ELR (cell line): ENCODE measurements around the gene PTPRN2.

Experiments used
- DNase-seq: peaks from one replicate; pipeline ENCODE4 v3.0.0-alpha.2; 2015; ENCODE audit warnings: low read depth

The PTPRN2 gene

DNA sequence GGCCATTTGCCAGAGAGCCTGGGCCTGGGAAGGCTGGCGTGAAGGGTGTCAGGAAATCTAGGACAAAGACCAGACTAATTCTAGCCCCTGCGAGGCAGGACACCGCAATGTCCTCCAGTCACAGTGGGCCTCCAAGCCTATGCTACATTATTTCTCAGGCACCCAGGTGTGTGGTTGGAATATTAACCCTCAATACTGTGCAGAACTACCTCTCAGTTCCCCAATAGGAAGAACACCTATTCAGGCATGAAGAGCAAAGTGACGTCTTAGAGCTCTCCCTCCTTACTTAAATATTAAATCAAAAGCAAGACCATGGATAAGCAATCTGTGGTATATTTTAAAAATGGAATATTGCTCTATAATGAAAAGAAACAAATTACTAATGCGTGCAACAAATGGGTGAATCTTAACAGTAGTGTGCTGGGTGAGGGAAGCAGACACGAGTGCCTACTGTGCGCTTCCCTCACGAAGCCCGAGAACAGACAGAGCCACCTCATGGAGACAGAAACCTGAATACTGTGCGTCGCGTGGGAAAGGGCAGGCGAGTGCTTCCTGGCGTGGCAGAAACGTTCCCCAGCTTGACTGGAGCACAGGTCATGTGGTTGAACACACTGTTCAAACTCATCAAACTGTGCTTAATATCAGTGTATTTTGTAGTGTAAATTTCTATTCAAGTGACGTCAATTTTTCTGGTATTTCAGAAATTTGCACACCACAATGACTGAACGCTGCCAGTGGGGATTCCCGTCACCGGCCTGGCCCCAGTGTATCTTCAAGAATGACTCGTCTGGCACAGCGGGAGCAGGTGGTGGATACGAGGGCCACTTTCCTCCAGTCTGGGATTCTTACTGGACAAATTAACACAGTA lies 15.5 kb upstream of the PTPRN2 start:
- DNase-seq, result peak; percentile 20

DNA sequence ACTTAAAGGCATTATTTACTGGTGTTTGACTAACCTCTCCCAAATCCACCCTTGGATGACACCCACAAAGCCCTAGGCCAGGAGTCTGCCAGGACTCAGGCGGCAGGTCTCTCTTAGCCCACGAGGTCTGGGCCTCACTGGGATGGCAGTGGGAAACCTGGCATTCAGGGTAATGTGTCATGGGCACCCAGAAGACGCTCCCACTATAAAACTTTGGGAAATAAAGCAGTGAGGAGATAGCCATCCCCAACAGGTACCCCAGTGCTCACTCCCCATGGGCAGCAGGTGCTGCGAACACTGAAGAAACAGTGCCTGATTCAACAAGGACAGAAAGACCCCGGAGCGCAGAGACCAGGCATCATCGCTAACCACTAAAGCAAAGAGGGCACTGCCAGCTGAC lies 14.4 kb upstream of the PTPRN2 start:
- no peak for DNase-seq

DNA sequence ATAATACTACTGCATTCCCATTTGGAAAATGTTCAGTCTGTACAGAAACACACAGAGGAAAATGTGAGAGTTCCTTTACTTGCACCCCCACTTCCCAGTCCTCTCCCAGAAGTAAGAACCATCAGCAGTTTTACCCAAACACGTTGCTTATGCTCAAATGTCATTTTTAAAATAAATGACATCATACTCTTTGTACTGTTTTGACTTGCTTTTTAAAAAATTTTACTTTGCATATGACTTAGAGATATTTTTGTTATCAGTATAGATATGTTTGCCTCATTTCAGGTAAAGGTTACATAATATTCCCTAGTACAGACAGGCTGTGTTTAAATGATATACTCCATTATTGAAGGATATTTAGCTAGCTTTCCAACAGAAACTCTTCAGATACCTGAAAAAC lies 13.5 kb upstream of the PTPRN2 start:
- DNase-seq, result no peak

DNA sequence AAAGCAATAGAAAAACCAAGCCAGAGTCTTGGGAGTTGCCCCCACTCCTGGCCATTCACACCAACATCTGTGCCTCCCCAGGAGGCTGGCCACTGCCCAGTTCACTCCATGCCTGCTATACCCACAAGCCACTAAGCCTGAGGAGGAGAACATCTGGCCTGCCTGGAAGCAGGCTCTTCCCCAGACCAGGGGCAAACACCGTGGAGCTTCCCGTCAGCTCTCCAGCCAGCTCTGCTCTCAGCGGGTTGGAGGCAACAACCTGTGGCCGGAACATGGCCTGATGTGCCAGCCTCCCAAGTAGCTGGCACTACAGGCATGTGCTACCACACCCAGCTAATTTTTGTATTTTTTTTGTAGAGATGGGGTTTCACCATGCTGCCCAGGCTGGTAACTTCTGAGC lies 9.1 kb upstream of the PTPRN2 start:
- DNase-seq, result no peak

DNA sequence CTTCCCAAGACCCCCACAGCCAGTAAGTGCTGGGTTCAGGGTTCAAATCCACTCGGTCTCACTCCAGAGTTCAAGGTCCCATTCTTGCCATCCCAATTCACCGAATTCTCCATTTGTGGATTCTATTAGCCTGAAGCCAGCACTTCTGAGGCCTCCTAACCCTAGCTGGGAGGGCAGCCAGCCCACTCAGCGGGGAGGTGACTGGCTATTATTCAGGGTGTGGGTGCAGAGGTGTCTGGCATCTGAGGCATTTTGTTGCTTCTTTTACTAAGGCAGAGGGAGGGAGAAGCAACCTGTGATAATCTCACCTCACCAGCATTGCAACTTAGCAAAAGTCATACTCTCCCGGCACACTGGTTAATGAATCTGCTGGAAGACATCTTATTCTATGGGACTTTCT lies 8.7 kb upstream of the PTPRN2 start:
- DNase-seq, result no peak

DNA sequence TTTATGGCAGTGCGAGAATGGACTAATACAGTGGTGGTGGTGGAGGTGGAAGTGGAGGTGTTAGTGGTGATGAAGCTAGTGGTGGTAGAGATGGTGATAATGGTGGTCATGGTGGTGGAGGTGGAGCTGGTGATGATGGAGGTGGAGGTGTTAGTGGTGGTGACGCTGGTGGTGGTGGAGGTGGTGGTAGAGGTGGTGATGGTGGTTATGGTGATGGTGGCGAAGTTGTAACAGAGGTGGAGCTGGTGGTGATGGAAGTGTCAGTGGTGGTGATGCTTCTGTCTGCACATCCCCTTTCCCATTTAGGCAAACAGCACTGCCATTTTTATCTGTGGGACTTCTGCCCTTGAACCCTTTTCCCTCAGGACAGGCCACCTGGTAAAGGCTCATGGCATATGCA lies 7.4 kb upstream of the PTPRN2 start:
- no peak for DNase-seq

DNA sequence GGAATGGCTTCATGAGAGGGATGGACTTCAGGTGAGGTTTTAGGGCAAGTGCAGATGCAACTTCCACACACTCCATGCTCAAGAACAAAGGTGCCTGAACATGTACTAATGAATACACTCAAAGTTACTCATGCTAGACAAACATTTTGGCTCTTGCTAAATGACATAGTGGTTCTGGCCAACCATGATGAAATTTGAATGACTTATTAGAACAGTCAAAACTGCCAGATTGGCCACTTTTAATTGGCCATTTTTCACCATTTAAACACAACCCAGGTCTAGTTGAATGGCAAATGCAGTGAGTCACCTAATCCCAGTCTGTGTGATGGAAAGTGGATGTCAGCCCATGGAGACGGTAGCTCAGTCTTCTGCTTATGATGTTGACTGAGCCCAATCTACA lies 4.9 kb upstream of the PTPRN2 start:
- no peak for DNase-seq

DNA sequence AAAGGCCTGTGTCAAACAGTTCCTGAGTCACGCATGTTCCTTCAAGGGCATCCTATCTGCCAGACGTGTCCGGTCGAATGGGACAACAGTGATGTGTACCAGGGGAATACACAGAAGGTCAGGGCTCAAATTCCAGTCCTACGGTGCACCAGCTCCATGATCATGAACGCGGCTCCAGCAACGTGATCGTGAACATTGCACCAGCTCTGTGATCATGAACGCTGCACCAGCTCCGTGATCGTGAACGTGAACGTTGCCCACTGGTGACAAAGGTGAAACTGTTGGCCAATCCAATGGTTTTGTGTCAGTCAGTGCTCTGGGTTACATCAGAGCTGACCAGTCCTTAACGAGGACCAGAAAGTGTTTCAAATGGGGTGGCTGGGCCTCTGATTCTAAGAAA lies 4.3 kb upstream of the PTPRN2 start:
- DNase-seq, result no peak

DNA sequence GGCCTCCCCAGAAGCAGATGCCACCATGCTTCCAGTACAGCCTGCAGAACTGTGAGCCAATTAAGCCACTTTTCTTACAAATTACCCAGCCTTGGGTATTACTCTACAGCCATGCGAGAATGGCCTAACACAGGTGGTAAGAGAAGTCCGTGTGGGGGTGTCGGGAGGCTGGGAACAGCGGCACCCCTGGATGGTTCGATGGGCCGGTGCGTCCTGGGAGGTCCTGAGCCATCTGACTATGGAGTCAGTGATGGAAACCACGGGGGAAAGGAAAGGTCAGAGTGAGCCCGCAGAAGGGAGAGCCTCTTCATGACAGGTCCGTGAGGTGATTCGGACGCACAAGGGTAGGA lies 2.5 kb upstream of the PTPRN2 start:
- no peak for DNase-seq

DNA sequence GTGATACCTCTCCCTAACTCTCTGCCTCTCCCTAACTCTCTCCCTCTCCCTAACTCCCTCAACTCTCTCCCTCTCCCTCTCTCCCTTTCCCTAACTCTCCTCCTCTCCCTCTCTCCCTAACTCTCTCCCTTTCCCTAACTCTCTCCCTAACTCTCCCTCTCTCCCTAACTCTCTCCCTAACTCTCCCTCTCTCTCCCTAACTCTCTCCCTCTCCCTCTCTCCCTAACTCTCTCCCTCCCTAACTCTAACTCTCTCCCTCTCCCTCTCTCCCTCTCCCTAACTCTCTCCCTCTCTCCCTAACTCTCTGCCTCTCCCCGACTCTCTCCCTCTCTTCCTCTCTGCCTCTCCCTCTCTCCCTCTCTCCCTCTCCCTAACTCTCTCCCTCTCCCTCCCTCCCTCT lies 2.0 kb upstream of the PTPRN2 start:
- no peak for DNase-seq

DNA sequence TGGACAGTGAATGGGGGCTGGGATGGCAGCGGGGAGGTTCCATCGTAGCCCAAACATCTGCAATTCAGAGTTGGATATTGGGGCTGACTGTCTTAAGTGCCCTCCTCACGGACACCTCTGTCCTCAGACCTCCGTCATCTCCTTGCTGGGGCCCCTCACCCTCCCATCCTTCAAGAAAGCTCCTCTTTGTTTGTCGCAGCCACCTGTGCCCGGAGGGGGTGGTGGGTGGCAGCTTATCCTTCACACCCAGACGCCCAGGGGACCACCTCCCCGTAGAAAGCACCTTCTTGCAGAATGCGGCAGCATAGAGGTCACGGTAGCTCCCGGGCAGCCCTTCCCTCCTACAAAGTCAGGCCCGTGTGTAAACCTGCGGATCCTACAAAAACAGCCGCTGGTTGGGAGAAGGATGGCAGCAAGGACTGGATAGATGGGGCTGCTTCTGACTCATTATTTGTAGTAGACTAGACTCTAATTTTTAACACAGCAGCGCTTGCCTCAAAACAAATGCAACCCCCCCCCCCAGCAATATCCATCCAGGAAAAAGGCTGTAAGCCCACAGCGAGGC lies 1.3 kb upstream of the PTPRN2 start:
- no peak for DNase-seq

DNA sequence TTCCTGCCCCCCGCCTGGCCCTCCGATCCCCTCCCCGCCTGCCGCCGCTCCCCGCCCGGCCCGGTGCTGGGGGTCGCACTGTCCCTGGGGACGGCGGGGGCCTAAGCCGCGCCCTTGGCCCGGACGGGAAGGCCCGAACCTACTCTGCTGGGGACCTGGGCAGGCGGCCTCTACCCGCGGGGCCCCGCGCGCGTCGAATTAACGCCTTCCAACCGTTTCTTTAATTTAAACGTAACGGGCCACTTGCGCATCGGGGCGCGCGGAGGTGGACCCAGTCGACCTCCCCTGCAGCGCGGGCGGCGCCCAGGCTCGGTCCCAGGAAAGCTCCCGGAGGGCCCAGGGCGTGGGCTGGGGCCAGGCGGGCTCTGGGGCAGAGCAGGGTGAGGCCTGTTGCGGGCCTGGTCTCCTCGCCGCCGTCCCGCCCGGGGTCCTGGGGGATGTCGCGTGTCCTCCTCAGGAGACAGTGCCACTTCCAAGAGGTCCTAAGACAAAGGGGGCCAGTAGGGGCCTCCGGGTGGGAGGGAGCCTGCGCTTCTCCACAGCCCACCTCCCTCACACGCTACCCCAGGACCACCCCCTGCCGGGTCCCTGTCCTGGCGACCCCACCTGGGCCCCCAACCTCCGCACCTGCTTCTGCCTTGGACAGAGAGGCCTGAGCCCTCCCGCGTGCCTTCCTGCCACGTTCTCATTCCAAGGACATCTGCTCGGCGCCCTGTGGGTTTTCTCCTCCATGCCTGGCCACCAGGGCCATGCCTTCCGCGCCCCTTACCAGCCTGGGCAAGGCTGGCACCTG lies 658 bp upstream of the PTPRN2 start:
- DNase-seq, result no peak

DNA sequence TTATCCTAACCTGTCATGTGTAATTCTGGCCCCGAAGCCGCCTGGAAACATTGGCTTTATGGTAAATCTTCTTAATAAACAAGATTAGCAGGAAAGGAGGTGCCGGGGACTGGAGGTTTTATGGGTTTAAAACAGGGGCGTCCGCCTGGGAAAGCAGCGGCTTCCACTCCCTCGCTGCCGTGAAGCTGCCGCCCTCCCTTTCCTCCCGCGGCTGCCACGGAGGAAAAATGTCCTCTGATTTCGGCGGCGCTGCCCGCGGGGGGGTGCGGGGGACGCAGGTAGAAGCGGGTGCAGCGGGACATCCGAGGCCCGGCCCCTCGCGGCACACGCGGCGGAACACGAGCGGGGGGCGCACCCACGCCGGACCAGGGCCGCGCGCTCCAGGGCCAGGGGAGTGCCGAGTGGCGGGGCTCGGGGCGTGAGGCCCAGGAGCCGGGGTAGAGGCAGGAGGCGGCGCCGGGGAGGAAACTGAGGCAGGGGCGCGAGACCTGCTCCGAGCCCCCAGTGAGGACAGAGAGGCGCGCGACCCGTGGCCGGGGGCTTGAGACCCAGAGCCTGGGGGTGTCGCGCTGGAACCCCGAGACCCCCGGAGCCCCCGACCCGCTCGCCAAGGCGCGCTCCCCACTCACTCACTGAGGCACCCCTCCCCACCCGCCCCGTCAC lies 993 bp downstream of the PTPRN2 start:
- no peak for DNase-seq

DNA sequence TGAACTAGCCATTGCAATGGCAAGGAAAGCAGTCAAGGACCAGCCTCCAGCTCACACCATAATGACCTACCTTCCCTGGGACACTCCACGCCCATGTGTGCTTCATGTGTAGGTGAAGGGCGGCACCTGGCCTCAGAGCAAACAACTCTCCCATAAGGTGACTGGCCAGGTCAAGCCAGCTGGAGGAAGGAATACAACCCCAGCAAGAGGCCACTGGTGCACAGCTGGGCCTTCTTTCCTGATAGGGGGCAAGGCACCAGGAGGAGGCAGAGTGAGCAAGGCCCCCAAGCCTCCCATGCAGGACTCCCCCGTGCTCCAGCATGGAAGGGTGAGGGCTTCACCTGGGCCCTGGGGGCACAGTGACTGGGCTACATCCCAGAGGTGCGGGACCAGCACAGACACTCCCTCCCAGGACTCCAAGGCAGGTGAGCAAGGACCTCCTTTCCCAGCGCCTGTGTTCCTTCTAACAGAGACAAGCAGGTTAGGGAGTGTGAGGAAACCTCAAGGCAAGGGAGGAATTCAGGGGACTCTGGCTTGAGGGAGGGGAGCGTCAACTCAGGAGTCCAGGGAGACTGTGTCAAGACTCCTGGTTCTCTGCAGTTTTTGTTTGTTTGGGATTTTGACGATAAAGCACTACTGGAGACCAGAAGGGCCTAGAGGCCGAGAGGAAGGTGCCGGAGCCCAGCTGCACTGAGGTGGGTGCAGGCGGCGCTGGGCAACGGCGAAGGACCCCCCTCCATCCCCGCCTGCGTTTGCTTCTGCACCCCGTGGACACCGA lies 1.7 kb downstream of the PTPRN2 start:
- no peak for DNase-seq

DNA sequence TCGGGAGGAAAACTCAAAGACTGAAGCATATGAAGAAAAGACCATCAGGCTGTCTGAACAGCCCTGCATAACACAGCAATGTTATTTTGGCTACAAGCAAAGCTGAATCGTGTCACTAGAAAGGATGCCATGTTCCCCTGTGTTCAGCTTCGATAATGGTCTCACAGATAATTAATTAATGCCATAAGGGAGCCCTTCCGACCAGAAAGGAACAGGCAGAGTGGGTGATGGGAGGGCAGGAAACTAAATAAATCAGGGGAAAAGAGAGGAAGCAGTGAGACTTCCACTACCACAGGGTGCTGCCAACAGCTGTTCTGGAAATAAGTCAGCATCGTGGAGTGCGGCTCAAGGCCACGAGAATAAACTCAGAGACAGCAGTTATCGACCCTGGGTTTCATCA lies 3.2 kb downstream of the PTPRN2 start:
- no peak for DNase-seq

DNA sequence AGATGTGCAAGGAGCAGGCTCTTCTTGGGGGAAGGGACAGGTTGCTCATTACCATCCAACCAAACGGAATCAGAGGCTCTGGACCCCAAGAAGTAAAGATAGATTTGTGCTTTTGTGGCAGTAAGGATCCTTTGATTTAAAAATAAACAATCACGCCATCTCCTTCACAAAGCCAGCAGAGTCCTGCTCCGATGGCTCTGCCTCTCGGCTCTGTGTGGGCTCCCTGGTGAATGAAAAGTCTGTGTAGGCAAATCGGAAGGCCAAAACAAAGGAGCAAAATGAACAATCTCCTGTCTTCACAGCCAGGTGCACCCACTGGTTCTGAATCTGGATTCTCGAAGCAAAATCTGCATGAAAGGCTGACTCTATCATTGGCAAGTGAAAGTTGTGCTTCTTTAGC lies 3.8 kb downstream of the PTPRN2 start:
- no peak for DNase-seq

DNA sequence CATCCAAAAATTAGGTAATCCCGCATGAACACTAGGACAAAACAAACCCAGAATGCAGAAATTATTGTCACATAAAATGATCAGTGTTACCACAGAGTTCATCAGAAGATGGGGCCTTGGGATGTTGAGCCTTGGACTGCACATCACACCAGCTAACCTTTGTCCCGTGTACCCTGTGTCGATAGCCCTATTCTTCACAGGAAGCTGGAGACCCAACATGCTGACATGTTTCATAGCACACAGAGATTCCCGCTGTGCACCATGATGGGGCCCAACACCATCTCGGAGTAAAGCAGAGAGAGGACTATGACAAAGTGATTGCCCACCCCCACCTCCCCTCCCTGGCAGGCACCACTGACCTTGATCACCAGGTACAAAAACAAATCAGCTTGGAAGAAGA lies 4.5 kb downstream of the PTPRN2 start:
- DNase-seq, result no peak

DNA sequence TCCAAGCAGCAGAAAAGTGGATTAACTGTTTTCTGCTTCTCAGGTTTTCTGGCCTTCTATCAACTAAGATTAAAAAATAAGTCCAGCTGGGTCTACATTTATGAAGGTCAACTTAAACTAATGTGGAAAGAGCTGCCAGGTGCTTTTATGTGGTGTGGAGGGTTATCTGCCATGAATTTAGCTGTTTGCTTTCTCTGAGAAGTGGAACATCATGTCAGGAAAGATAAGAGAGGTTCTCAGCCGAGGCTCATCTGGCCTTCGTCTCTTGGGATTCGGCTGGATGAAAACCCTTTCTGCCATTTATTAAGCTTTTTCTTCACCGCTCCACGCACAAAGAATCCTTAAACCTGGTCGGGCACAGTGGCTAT lies 5.5 kb downstream of the PTPRN2 start:
- no peak for DNase-seq

DNA sequence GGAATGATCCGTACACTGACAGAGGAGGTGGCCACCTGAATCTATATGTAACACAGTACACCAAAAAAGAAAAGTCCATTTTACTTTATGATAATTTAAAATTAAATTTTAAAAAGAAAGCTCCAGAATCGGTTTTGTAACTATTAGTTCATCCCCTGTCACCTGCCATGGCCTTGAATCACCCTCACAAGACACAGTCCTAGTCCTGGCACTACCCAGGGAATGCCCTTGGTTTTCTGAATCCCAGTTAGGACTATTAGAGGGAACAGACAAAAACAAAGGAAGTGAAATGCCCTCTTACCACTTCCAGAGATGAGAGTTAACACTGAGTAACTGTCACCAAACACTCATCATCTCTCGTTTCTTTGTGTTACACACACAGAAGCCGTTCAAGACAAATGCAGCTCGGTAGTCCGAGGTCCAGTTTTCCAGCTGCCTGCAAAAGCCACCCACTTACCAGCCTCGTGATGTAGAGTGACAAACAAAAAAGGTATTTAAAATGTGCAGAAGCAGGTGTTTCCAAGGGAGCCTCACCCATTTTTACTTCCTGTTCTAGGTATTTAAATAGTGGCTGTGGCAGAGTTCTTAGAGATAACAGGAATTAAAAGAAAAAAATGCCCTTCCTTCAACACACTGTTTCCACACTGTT lies 6.1 kb downstream of the PTPRN2 start:
- DNase-seq, result no peak

DNA sequence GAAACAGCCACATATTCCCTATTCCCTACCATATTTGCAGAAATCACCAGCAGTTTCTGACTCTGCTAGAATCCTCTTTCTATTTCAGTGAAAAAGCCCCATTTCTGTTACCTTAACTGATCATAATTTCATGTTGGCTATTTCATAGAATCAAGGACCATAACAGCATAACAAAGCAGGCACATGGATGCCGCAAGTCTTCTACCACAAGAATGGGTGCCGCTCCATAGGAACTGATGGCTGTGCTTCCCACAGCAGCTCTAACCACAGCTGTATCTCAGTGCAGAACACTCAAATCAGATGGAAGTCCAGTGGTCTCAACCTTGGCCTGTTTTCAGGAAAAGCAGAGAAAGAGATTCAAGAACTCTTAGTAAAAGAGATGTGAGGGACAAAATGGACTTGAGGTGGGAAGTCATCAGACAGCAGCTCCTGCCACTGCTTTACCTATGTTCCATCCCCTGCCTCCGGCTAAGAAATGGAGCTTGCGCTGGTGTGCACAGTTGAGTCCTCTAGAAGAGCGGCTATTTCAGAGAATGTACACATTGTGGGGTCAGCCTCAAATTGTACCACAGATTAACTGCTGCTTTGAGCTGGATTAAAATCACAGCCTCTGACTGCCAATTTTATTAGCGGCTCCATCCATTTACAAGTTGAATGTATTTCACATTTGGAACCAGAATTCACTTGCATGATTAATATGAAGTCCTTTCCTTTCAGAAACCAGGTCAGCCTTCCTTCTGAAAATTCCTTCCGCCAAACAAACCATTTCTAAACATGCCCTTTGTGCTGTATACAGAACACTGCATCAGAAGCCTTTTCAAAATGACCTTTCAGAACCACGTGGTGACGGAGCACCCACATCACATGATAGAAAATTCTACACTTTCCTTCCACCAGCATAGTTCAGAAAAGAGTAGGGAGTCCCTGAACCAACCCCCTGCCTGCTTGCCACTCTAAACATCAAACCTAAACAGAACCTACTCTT lies 7.7 kb downstream of the PTPRN2 start:
- DNase-seq, result no peak
